ENCODE measurements around the gene GJD3.

Gene GJD3

GRCh38 chr17:40366861-40367518, 2.5 kb upstream of the GJD3 start:
- no peak for DNase-seq

DNA sequence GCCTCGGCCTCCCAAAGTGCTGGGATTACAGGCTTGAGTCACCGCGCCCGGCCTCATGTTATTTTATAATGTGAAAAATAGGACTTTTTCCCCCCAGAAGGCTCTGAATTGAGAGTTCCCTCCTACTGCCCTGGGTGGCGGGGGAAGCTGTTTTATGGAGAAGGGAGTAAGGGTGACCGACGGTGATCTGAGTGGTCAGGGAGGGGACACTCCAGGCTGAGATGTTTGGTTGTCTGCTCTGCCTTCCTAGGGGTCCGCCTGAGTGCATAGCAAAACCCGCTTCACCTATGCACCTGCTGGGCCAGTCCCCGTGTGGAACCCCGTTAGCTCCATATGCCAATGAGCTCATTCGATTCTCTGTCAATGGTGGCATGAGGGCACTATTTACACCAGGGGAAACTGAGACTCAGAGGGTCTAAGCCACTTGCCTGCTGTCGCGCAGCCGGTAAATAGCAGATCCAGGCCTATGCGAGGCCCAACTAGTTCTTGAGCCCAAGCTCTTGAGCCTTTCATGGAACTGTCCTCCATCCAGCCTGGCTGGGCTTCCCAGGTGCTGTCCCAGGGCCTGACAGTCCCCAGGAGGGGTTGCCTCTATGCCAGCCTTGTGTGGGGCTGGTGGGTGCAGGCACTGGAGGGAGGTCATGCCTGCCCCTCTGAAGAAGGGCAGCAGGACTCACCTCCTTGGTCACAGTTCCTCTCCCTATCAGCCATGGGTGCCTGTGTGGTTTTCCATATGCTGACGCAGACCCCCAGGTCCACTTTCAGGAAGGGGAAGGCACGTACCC, 1.7 kb upstream of the GJD3 start:
- DNase-seq = no peak

DNA sequence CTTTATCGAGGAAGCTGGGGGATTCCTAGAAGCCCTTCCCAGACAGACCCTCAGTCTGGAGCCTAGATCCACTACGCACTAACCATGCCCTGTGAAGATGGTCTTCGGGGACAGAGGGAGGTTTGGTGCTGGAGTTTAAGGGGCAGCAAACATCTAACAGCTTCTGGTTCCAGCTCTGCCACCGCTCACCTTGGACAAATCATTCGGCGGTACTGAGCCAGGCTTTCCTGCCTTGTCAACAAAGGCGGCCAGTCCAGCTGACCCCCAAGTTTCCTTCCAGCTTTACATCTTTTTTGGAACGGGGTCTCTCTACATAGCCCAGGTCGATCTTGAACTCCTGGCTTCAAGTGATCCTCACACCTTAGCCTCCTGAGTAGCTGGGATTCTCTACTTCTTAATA, 369 bp upstream of the GJD3 start:
- DNase-seq = no peak

DNA sequence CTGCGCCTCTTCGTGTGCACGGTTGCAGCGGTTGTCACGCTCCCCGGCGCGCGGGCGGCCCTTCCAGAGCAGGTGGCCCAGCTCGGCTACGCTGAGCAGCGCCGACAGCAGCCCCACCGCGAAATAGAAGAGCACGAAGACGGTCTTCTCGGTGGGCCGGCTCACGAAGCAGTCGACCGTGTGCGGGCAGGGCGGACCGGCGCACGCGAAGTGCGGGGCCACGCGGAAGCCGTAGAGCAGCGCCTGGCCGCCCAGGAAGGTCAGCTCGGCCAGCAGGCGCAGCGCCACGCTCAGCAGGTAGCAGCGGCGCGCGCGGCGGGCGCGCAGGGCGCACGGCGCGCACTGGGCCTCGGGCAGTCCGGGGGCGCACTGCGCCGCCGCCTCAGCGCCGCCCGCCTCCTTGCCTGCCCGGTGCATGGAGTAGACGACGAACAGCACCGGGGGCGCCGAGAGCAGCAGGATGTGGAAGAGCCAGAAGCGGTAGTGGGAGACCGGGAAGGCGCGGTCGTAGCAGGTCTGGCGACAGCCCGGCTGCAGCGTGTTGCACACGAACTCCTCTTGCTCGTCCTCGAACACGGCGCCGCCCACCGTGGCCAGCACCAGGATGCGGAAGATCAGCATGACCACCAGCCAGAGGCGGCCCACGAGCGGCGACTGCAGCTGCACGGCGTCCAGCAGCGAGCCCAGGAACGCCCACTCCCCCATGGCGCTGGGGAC, 1.3 kb downstream of the GJD3 start:
- no peak for DNase-seq

GRCh38 chr17:40362696-40363110, 1.8 kb downstream of the GJD3 start:
- peak; percentile 83 for DNase-seq

GRCh38 chr17:40361925-40362695, 2.4 kb downstream of the GJD3 start:
- no peak for DNase-seq

DNA sequence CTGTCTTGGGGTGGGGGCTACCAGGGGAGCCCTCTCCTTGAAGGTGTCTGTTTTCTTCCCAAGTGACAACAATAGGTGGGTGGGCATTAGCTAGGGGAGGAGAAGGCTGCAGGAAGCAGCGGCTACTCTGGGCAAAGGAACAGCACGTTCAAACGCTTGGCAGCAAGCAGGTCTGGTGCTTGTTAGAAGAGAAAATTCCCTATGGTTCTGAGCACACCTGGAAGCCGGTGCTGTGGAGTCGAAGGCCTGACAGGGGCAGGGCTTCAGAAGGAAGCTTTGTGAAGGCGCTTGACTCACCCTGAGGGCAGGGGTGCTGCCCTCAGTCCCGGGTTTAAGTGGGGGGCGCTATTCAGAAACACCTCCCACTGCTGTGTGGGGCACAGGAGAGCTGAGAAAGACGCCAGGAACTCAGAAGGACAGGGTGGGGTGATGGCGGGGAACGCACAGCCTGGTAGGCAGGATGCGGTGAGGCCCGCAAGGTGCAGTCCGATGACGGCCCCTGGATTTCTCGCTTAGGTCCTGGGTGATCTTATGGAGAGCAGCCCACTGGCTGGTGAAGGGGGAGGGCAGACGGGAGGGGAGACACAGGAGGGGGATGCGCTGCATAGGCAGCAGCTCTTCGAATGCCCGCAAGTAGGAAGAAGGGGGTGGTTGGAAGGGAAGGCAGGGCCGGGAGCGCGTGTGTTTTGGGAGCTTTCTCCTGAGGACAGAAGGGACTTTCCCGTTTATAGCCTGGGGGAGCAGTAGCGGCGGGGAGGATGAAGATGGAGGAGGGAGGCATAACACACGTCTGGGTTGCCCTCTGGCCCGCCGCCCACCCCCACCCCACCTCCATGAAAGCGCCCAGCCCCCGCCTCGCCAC, 3.2 kb downstream of the GJD3 start:
- DNase-seq = no peak

DNA sequence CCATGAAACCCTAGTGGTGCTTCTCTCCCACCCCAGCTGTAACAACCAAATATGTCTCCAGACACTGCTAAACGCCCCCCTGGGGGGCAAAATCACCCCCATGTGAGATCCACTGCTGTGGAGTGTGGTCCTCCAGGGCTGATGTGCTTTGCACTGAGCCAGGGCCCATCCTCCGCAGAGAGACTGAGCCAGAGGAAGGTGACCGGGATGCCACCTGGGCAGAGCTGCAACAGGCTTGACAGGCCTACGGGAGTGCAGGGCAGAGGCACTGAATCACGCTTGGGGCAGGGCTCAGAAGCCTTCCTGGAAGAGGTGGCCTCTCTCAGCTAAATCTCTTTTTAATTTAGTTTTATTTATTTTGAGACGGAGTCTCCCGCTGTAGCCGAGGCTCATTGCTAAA, 4.4 kb downstream of the GJD3 start:
- no peak for DNase-seq

- peak; percentile 93 for DNase-seq
These were observed 6.1 kb downstream of the GJD3 start for GRCh38 chr17:40358323-40359038.

GRCh38 chr17:40356990-40357881, 7.3 kb downstream of the GJD3 start:
- DNase-seq = no peak

DNA sequence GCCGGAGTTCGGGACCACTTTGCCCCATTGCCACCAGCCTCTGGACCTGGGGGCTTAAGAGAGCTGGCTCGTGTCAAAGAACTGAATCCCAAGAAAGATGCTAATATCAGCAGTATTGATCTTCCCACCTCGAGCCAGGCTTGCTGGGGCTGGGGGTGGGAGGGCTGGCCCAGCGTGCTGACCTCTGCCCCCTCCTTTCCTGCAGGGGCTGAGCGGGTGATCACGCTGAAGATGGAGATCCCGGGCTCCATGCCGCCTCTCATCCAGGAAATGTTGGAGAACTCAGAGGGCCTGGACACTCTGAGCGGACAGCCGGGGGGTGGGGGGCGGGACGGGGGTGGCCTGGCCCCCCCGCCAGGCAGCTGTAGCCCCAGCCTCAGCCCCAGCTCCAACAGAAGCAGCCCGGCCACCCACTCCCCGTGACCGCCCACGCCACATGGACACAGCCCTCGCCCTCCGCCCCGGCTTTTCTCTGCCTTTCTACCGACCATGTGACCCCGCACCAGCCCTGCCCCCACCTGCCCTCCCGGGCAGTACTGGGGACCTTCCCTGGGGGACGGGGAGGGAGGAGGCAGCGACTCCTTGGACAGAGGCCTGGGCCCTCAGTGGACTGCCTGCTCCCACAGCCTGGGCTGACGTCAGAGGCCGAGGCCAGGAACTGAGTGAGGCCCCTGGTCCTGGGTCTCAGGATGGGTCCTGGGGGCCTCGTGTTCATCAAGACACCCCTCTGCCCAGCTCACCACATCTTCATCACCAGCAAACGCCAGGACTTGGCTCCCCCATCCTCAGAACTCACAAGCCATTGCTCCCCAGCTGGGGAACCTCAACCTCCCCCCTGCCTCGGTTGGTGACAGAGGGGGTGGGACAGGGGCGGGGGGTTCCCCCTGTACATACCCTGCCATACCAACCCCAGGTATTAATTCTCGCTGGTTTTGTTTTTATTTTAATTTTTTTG, 8.5 kb downstream of the GJD3 start:
- no peak for DNase-seq

GRCh38 chr17:40355123-40355803, 9.3 kb downstream of the GJD3 start:
- DNase-seq = peak; percentile 89

DNA sequence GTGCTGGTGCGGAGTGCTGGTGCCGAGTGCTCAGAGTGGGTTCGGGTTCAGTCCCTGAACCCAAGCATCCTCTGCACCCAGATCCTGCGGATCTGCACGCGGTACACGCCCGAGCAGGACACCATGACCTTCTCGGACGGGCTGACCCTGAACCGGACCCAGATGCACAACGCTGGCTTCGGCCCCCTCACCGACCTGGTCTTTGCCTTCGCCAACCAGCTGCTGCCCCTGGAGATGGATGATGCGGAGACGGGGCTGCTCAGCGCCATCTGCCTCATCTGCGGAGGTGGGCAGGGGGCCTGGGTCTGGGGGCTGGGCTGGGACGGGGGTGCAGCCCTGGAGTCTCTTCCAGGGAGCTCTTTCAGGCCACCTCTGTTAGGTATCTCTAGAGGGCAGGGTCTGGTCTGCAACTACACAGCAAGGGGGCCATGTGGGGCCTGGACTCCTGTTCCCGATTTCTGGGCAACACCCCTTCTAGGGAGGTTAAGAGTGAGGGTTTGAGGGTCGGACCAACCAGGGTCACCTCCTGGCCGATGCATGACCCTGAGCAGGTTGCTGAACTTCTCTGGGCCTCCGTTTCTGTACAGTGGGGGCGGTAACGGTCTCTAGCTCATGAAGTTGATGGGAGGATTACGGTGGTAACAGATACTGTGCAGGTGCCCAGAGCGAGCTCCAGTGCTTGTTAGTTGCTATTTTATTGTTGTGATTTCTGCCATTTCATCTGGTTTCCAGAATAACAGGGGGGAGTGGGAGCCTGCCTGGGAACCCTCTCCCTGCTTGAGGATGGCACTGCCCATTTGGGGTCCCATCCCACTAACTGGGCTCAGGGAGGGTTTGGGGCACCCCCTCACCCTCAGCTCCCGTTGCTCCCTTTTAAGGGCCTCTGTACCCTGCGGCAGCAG, 10.1 kb downstream of the GJD3 start:
- no peak for DNase-seq

DNA sequence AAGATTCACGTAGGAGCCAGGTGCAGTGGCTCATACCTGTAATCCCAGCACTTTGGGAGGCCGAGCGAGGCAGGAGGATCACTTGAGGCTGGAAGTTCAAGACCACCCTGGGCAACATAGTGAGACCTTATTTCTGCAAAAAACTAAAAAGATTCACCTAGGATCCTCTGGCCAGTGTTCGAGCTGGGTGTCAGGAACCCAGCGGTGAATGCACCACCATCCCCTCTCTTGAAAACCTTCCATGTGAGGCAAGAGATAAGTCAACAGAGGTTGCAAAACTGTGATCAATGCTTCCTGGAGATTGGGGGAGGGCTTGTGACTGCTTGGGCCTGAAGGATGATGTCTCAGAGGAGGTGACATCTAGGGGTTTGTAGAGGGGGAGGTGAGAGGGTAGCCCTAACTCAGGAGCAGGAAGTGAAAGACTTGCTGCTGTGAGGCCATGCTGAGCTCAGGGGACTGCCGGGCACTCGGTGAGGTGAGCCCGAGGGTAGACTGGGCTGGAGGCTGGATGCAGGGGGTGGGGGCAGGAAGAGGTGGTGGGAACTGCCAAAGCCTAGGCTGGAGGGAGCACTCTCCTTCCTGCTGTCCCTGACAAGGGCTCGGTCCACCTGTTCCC, 11.7 kb downstream of the GJD3 start:
- DNase-seq = no peak

DNA sequence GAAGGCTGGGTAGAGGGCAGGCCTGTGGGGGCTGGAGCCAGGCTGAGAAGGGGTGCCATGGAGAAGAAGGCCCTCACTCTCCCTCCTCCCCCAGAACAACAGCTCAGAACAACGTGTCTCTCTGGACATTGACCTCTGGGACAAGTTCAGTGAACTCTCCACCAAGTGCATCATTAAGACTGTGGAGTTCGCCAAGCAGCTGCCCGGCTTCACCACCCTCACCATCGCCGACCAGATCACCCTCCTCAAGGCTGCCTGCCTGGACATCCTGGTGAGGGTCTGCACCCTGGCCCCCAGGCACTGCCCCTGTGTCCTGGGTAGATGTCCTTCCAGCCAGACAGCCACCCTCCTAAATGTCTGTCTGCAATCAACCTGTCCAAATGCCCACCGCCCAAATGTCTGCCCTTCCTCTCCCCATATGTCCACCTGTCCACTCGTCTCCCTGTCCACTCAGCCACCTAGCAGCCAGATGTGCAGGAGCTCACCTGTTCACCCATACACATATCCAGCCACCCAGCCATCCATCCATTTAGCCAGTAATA, 12.2 kb downstream of the GJD3 start:
- DNase-seq = no peak

DNA sequence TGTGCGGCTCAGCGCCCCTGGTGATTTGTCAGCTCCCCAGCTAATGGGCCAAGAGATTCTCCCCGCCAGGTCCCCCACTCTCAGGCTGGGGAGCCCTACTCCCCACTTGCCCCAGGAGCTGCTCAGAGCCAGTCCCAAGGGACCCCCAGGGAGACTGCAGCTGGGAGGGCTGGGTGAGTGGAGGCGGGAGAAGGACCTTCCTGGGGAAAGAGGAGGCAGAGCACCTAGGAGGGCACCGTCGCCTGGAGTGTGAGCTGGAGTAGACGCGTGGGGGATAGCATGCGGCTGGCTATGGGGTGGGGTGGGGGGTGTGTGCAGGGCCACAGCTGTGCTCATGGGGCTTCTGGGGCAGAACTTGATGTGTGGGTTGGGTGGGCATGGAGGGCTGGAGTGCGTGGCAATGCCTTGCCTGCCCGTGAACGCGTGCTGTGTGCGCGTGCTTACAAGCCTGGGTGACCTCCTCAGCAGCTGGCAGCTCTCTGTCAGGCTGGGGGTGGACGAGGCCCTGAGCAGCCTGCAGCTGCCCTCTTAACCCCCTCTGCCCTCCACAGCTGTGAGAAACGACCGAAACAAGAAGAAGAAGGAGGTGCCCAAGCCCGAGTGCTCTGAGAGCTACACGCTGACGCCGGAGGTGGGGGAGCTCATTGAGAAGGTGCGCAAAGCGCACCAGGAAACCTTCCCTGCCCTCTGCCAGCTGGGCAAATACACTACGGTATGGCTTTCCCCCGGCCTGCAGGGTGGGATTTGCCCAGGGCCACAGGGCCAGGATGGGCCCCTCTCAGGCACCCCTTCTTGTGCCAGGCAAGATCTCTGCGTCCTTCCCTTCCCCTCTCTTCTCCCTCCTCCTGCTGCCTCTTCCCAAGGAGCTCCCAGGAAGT, 12.9 kb downstream of the GJD3 start:
- no peak for DNase-seq

Data from activated T-cell treated with anti-CD3 and anti-CD28 coated beads, Interleukin-2, amount 50 U/mL, for 1 hour (primary cell).